Activated T-helper 1 cell treated with Interleukin-2 at 50 U/mL for 16 hours (primary cell): ENCODE data around the gene VIPR2.
"Not testable (repeated sequence)": the region's sequence is repeated elsewhere in the genome, so short reads cannot be mapped to it uniquely, and the experiment has no call there.

Source experiments
- DNase-seq: peaks from one replicate; pipeline ENCODE4 v3.0.0-alpha.2; 2020; ENCODE audit warnings: low read depth

Gene VIPR2

GRCh38 chr7:159139202-159139601, 5.5 kb downstream of the VIPR2 start:
- DNase-seq = no peak

DNA sequence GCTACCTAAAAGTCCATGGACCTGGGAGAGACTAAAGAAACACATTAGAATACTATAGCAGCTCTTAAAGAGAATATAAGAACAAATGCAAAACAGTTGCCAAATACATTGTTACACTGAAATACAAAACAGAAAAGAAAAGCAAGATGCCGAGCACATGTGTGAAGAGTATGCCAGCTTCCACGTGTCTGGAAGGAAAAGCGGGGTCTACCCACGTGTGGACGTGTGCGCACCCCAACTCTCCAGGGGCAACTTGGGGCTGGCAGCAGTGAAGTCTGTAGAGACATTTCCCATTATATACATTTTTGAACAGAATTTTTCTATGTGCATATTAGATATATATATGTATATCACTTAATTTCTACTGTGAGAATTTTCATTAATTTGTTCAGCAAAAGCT, 6.2 kb downstream of the VIPR2 start:
- DNase-seq = no peak

DNA sequence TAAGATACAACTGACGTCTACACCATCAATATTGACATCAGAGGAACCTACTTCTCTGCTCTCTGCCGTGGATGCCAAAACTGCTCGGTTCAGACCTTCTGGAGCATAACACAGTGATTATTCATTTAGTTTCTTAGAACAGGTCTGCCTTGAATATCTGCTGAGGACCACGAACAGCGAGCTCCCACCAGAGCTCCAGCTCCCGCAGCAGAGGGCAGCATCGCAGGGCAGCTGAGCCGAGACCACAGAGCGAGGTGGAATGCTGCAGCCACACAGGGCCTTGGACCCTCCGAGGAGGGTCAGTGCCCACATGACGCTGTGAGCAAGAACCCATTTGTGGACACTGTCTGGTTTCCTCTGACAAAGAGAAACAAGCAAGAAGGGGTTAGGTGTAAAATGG, 6.8 kb downstream of the VIPR2 start:
- DNase-seq = no peak

- no peak for DNase-seq
These were observed 7.8 kb downstream of the VIPR2 start for GRCh38 chr7:159136846-159137245.

DNA sequence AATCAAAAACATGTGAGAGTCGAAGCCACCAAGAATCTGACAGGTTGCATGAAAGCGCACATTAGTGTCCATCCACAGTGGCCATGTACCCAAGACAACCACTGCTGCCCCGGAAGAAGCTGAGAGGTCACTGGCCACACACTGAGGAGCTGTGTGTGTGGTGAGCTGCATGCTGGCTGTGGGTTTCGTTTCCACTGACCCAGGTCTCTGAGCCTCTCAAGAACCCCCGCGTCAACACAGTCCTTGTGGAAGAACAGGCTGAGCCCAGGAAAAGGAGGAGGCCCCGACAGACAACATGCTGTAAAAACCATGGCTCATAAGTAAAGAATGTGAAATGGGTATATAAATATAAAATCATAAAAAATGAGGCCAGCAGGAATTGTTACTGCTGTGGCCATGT, 8.2 kb downstream of the VIPR2 start:
- no peak for DNase-seq

DNA sequence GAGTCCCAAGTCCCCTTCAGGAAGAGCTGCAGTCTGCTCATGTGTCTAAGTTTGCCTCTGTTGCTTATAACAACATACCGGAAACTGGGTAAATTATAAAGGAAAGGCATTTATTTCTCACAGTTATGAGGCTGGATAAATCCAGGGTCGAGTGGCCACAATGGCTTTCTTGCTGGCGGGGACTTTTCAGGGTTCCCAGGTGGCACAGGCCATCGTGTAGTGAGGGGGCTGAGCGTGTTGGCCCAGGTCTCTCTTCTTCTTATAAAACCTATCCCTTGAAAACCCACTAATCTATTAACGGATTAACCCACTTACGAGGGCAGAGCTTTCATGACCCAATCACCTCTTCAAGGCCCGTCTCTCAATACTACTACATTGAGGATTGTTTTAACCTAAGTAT, 8.7 kb downstream of the VIPR2 start:
- no peak for DNase-seq

DNA sequence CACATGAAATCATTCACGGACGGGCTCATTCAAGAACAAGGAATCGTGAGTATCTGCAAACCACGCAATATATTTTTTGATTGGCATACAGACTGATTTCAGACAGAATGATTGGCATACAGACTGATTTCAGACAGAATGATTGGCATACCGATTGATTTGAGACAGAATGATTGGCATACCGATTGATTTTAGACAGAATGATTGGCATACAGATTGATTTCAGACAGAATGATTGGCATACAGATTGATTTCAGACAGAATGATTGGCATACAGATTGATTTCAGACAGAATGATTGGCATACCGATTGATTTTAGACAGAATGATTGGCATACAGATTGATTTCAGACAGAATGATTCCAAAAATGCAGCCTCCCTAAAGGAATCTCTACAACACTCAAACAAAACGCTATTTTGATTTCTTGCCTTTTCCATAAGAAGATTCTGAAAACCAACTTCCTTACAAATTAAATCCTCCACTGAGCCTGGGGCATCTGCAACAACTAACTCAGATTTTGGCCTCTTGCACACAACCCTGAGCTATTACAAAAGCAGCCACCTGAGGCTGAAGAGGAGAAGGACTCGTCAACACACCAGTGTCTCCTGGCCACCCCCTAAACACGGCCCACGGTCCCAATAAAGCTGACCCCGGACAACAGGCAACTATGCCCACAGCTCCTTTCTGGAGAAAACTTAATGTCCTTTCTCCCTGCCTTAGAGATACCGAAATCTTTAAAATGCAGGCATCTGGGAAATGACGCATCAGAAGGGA, 11.8 kb downstream of the VIPR2 start:
- not testable (repeated sequence) for DNase-seq

DNA sequence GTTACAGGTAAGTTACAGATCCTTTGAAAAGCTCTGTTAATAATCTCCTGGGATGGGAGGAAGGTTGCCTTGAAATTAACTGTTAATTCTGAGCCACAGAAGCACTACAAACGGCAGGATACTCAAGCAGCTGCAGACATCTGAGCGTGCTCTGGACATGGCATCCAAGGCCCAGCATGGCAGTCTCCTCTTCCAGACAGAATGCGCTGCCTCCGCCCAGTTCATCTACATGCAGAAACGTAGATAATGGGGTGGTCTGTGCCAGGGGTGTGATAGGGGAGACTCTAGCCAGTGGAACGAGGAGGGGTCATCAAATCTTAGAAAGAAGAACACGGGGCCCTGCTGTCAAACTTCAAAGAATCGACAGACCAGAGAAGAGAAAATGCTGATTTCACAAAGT, 13.8 kb downstream of the VIPR2 start:
- DNase-seq = no peak

DNA sequence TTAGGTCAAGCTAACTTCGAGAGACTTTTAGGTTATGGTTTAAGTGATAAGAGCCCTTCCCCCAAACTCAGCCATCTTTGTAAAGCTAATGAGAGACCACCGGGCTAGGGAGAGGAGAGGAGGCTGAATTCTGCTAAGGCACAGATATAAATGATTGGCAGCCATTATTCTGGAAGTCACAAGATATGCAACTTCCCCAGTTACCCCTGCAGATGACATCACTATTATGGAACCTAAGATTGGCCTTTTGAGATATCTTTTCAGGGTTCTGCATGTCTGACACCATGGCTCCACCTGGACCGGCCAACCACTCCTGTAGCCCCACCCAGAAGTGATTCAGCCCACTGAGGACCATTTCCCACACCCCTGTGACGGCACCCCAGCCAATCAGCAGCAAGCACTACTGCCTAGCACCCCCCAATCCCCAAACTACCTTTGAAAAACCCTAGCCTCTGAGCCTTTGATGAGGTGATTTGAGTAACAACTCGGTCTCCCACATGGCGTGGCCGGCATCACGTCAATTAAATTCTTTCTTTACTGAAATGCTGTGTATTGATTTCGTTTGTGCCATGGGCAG, 14.4 kb downstream of the VIPR2 start:
- DNase-seq = no peak

GRCh38 chr7:159128767-159129166, 15.9 kb downstream of the VIPR2 start:
- no peak for DNase-seq

DNA sequence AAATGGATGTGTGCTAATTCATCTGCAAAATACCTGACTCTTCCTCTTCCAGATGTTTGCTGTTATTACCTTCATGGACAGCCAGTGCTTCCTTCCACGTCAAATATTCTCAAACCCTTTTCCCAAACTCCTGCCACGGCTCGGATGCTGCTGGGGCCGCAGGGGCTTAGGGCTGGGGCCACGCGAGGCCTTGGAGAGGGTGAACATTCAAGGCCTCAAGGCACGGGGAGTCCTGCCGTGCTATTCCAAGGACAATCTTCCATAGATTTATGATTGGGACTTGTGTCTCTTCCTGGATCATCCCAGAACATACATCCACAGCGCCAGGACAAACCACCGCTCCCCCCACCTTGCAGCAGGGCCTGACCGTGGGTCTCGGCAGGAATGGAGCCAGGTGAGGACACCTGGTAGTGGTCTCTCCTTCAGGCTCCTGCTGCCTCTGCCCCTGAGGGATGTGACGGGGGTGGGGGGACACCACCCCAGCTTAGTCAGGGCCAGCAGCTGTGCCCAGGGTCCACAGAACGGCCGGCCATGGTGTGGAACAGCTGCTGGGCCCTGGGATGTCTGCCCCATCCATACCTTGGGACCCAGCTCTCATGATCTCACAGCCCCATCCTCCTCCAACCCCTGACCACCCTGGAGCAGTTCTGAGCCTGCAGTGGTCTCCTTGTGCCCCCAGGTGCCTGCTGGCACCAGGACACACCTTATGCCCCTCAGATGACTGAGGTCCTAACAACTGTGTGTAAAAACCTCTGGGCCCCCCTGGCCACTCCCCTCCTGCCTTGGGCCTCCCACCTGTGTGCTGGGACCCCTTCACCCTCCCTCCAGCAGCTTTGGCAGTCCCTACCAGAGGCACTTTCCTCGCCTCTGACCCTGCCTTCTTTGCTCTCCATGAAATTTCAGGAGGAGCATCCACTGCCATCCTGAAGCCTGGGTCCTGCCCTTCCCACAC, 16.7 kb downstream of the VIPR2 start:
- no peak for DNase-seq

- no peak for DNase-seq
These were observed 18.1 kb downstream of the VIPR2 start for GRCh38 chr7:159126311-159127260.

GRCh38 chr7:159125955-159126270, 18.8 kb downstream of the VIPR2 start:
- no peak for DNase-seq

GRCh38 chr7:159125104-159125954, 19.3 kb downstream of the VIPR2 start:
- DNase-seq = no peak

GRCh38 chr7:159123793-159124192, 20.9 kb downstream of the VIPR2 start:
- not testable (repeated sequence) for DNase-seq

- not testable (repeated sequence) for DNase-seq
These were observed 21.4 kb downstream of the VIPR2 start for GRCh38 chr7:159123294-159123693.

DNA sequence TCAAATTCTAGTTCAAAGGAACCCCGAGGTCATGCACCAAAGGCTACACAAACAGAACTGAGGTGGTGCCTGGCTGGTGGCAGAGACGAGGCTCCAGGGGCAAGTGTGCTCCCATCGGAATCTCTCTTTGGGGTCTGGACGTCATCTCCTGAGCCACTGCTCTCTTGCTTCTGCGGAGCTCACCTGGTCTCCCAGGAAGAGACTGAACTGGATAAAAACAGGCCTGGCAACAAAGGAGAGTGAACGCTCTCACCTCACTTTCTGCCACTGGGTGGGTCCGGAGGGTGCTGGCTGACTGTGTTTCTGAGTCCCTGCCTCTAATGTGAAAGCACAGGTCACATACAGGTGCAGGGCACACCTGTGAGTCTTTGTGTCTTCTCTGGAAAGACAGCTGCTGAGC, 22.4 kb downstream of the VIPR2 start:
- no peak for DNase-seq

DNA sequence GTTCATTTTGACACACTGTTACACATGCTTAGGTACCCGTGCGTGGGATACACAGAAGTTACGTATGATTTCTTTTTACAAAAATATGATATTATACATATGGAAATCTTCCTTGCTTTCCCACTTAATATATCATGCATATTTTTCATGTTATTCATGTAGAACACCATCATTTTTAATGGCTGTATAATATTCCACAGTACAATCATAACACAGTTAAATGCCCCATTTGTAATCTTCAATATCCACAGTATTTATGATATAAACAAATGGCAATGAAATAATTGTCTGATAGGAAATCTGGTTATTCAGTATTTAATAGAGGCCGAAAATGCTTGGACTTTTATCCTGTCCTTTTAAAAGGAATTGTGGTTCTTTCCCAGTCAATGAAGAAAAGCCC, 23.2 kb downstream of the VIPR2 start:
- no peak for DNase-seq

DNA sequence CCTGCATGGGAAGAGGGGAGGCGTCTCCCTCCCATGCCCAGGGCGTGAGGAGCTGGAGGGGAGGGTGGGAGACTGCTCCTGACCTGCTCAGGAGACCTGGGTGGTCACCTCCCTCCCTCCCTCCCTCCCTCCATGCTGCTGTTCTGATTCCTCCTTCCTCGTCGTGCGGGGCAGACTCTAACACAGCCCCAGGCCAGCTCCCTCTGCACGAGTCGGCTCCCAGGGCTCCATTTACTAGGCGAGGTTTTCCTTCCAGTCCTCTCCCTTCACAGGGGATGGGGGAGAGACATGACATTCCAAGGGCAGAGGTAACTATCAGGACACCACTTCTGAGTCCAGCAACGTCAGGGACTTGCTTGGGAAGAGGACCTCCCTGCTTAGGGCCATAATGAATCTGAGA, 23.6 kb downstream of the VIPR2 start:
- DNase-seq = no peak

DNA sequence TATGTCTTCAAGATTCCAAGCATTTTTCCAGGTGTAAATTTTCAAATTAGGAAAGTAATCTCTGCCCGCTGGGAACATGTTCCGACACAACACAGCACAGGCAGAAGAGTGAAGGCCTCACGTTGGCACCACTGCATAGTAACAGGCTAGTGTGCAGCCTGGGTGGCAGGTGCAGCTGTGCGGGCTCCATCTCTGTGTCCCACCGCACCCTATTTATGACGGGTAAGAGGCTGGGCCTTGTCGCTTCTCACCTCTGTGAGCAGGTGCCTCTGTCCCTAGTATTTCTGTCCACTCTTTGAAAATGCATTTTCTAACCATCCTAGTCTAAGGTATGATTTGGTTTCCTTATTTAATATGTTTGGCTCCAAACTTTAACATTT, 24.1 kb downstream of the VIPR2 start:
- DNase-seq = no peak
